Measurements from ENCODE around the gene PBXIP1.
A peak's percentile ranks its signal among the peaks of the same experiment; 100 is the strongest.
"Not testable (repeated sequence)": the region's sequence is repeated elsewhere in the genome, so short reads cannot be mapped to it uniquely, and the experiment has no call there.

Gene PBXIP1

GRCh38 chr1:154937085-154937987, 18.6 kb downstream of the PBXIP1 start:
- DNase-seq (ENCODE audit: low read depth, low spot score) = peak; percentile 91

- DNase-seq (ENCODE audit: low read depth, low spot score) = peak; percentile 87
These were observed 19.3 kb downstream of the PBXIP1 start, which contains the start of gene PMVK for GRCh38 chr1:154936555-154937084. TSS of gene PMVK (minus strand) at chr1:154936719. CDS start at chr1:154936685, 34 bp downstream.

- DNase-seq (ENCODE audit: low read depth, low spot score) = no peak
These were observed 19.9 kb downstream of the PBXIP1 start for GRCh38 chr1:154935749-154936554.

- no peak for DNase-seq (ENCODE audit: low read depth, low spot score)
These were observed 21.4 kb downstream of the PBXIP1 start for GRCh38 chr1:154934358-154934948.

GRCh38 chr1:154931940-154932487, 23.9 kb downstream of the PBXIP1 start:
- no peak for DNase-seq (ENCODE audit: low read depth, low spot score)

- no peak for DNase-seq (ENCODE audit: low read depth, low spot score)
These were observed 29.7 kb downstream of the PBXIP1 start for GRCh38 chr1:154926201-154926600.

GRCh38 chr1:154925335-154926170, 30.3 kb downstream of the PBXIP1 start:
- no peak for DNase-seq (ENCODE audit: low read depth, low spot score)

GRCh38 chr1:154923695-154924094, 32.2 kb downstream of the PBXIP1 start:
- no peak for DNase-seq (ENCODE audit: low read depth, low spot score)

GRCh38 chr1:154913273-154913672, 42.6 kb downstream of the PBXIP1 start:
- DNase-seq (ENCODE audit: low read depth, low spot score) = no peak

GRCh38 chr1:154912755-154913154, 43.1 kb downstream of the PBXIP1 start:
- no peak for DNase-seq (ENCODE audit: low read depth, low spot score)

GRCh38 chr1:154911691-154912550, 44.0 kb downstream of the PBXIP1 start:
- no peak for DNase-seq (ENCODE audit: low read depth, low spot score)

GRCh38 chr1:154910851-154911250, 45.0 kb downstream of the PBXIP1 start:
- no peak for DNase-seq (ENCODE audit: low read depth, low spot score)

GRCh38 chr1:154908937-154909336, 47.0 kb downstream of the PBXIP1 start:
- no peak for DNase-seq (ENCODE audit: low read depth, low spot score)

- DNase-seq (ENCODE audit: low read depth, low spot score) = not testable (repeated sequence)
These were observed 47.8 kb downstream of the PBXIP1 start for GRCh38 chr1:154908129-154908528.

GRCh38 chr1:154906621-154907081, 49.2 kb downstream of the PBXIP1 start:
- DNase-seq (ENCODE audit: low read depth, low spot score) = no peak

- no peak for DNase-seq (ENCODE audit: low read depth, low spot score)
These were observed 52.8 kb downstream of the PBXIP1 start for GRCh38 chr1:154902938-154903566.

- no peak for DNase-seq (ENCODE audit: low read depth, low spot score)
These were observed 54.3 kb downstream of the PBXIP1 start for GRCh38 chr1:154901591-154901990.

- no peak for DNase-seq (ENCODE audit: low read depth, low spot score)
These were observed 56.9 kb downstream of the PBXIP1 start for GRCh38 chr1:154899041-154899440.

GRCh38 chr1:154896771-154897286, 59.1 kb downstream of the PBXIP1 start:
- no peak for DNase-seq (ENCODE audit: low read depth, low spot score)

Measured in brain pericyte (primary cell).